HCT116 (cell line): ENCODE data around the gene PCDH9. TPM values are rescaled to one million over a fixed set of nuclear protein-coding genes. Genes with fewer than 3 reads are reported as not detected.

Source experiments
- ATAC-seq: fragments of 200-7000 bp; cut with Tn5 transposase; 2 replicates; pipeline ENCODE4 v1.9.1; 2020; ENCODE audit warnings: mild to moderate bottlenecking, moderate library complexity
- BruUV-seq: library from RNA; stranded (reverse); fragments of 400-500 nt; replicated peaks from 2 replicates; lab custom pipeline; 2021; lab: Mats Ljungman, UMichigan
- CTCF ChIA-PET: fragments of 300-600 bp; sonication (Branson Sonifier 250); formaldehyde crosslinking; loops from one replicate; lab custom pipeline; 2021; ENCODE audit warnings: antibody characterized with exemption; lab: Charles Lee
- POLR2A ChIA-PET: fragments of 300-600, 350-600 bp; sonication (Branson Sonifier 250); formaldehyde crosslinking; loops from one replicate; lab custom pipeline; 2021; ENCODE audit warnings: antibody characterized with exemption; lab: Charles Lee
- RAD21 ChIA-PET, 2 experiments: fragments of 300-600 bp; sonication (Branson Sonifier 250); formaldehyde crosslinking; loops; one replicate each; lab custom pipeline; 2023; ENCODE audit warnings: low total read pairs in 2 of 2; ENCODE audit not compliant: uncharacterized antibody in 2 of 2, unreplicated experiment in 2 of 2, low non-redundant PET in 1 of 2; lab: Charles Lee
- DNase-seq: peaks from one replicate; pipeline ENCODE4 v3.0.0-alpha.2; 2010; ENCODE audit warnings: low read depth, low spot score
- H2AFZ ChIP-seq: fragments of 200-600 bp; shearing (Covaris generic), sonication (generic); 2 replicates; pipeline ENCODE4 v1.6.1; 2017; ENCODE audit warnings: low read depth, mixed run types, mixed read lengths, antibody characterized with exemption, low read length; ENCODE audit not compliant: poor library complexity, severe bottlenecking
- H3K27ac ChIP-seq: 2 replicates; pipeline ENCODE4 v1.5.1; 2012; ENCODE audit warnings: low read depth, low read length
- H3K27me3 ChIP-seq: fragments of 200-600 bp; sonication (generic); 2 replicates; pipeline ENCODE4 v1.6.1; 2016; ENCODE audit warnings: mixed run types, low read length, mixed read lengths; ENCODE audit not compliant: insufficient read depth
- H3K36me3 ChIP-seq, 2 experiments: fragments of 200-500 bp in 1 of 2; fragments of 200-600 bp in 1 of 2; sonication (Bioruptor generic) in 1 of 2; sonication (generic) in 1 of 2; 2 replicates each; pipeline versions ENCODE4 v1.5.1 to v1.6.1; 2014 to 2016; ENCODE audit warnings: low read length in 2 of 2, inconsistent platforms in 1 of 2, mixed read lengths in 1 of 2, mixed run types in 1 of 2; ENCODE audit not compliant: insufficient read depth in 2 of 2, control insufficient read depth in 1 of 2
- H3K4me1 ChIP-seq, 2 experiments: fragments of 200-600 bp in 1 of 2; sonication (generic) in 1 of 2; 2 replicates each; pipeline versions ENCODE4 v1.5.1 to v1.6.1; 2012 to 2017; ENCODE audit warnings: low read length in 2 of 2, inconsistent platforms in 1 of 2, mild to moderate bottlenecking in 1 of 2, mixed read lengths in 1 of 2, mixed run types in 1 of 2, moderate library complexity in 1 of 2; ENCODE audit not compliant: insufficient read depth in 2 of 2, control insufficient read depth in 1 of 2
- H3K4me2 ChIP-seq: fragments of 200-600 bp; sonication (generic); 2 replicates; pipeline ENCODE4 v1.6.1; 2017; ENCODE audit warnings: mixed run types, low read length, mixed read lengths
- H3K4me3 ChIP-seq, 2 experiments: fragments of 200-600 bp in 1 of 2; sonication (generic) in 1 of 2; replicated peaks in 1 of 2; 2 replicates each; pipeline ENCODE4 v1.5.1; 2011 to 2016; ENCODE audit warnings: low read length in 2 of 2, control low read depth in 1 of 2, low read depth in 1 of 2, mild to moderate bottlenecking in 1 of 2, mixed read lengths in 1 of 2, mixed run types in 1 of 2
- H3K79me2 ChIP-seq: fragments of 200-600 bp; sonication (generic); 2 replicates; pipeline ENCODE4 v1.6.1; 2017; ENCODE audit warnings: mild to moderate bottlenecking, mixed run types, low read length, moderate library complexity, mixed read lengths; ENCODE audit not compliant: insufficient read depth
- H3K9ac ChIP-seq: fragments of 200-600 bp; sonication (generic); 2 replicates; pipeline ENCODE4 v1.6.1; 2016; ENCODE audit warnings: low read length, mixed read lengths
- H3K9me2 ChIP-seq: fragments of 200-600 bp; sonication (generic), shearing (Covaris generic); 2 replicates; pipeline ENCODE4 v1.6.1; 2017; ENCODE audit warnings: mixed run types, mild to moderate bottlenecking, moderate library complexity; ENCODE audit not compliant: insufficient read depth
- H3K9me3 ChIP-seq, 2 experiments: fragments of 200-500 bp in 1 of 2; fragments of 200-600 bp in 1 of 2; sonication (Bioruptor generic) in 1 of 2; sonication (generic) in 1 of 2; 2 replicates each; pipeline ENCODE4 v1.6.1; 2014 to 2017; ENCODE audit warnings: low read length in 2 of 2, mixed read lengths in 2 of 2, inconsistent platforms in 1 of 2, low read depth in 1 of 2, mild to moderate bottlenecking in 1 of 2, mixed run types in 1 of 2, moderate library complexity in 1 of 2; ENCODE audit not compliant: control insufficient read depth in 1 of 2, insufficient read depth in 1 of 2
- H4K20me1 ChIP-seq: fragments of 200-600 bp; sonication (generic), shearing (Covaris generic); 2 replicates; pipeline ENCODE4 v1.6.1; 2017; ENCODE audit warnings: mixed run types, mild to moderate bottlenecking, moderate library complexity; ENCODE audit not compliant: insufficient read depth
- FOSL1 ChIP-seq: IDR thresholded peaks from 2 replicates; pipeline ENCODE4 v1.6.1; 2012; ENCODE audit warnings: low read depth
- JUND ChIP-seq: IDR thresholded peaks from 2 replicates; pipeline ENCODE4 v1.6.1; 2012
- SIN3A ChIP-seq: IDR thresholded peaks from 2 replicates; pipeline ENCODE4 v1.6.1; 2012; ENCODE audit warnings: low read depth
- intact Hi-C: fragments of 100-400 bp; cut with micrococcal nuclease; formaldehyde crosslinking; loops from 2 replicates; pipeline ENCODE4 v1.10.0; 2022
- total RNA-seq: library from RNA; stranded (reverse); gene quantifications from one replicate; pipeline ENCODE4 v1.2.1, GENCODE V29; 2021; ENCODE audit not compliant: unreplicated experiment
- TF ChIP-seq, protein P1 (sequence below), 3 experiments: fragments of 200-600 bp in 1 of 3; sonication (generic) in 1 of 3; IDR thresholded peaks in 2 of 3; conservative IDR thresholded peaks in 1 of 3; 2 replicates each; pipeline ENCODE4 v1.5.1; 2012 to 2017; ENCODE audit warnings: low read depth in 2 of 3, low read length in 2 of 3, antibody characterized with exemption in 1 of 3, borderline replicate concordance in 1 of 3, control low read depth in 1 of 3, mild to moderate bottlenecking in 1 of 3, mixed read lengths in 1 of 3, mixed run types in 1 of 3, moderate library complexity in 1 of 3; ENCODE audit not compliant: insufficient read depth in 1 of 3
- TF ChIP-seq, protein P2 (sequence below): IDR thresholded peaks from 2 replicates; pipeline ENCODE4 v1.6.1; 2012
- TF ChIP-seq, protein P3 (sequence below): IDR thresholded peaks from 2 replicates; pipeline ENCODE4 v1.6.1; 2012; ENCODE audit warnings: low read depth
- TF ChIP-seq, protein P4 (sequence below): IDR thresholded peaks from 2 replicates; pipeline ENCODE4 v1.6.1; 2011; ENCODE audit warnings: mild to moderate bottlenecking, low read length, moderate library complexity; ENCODE audit not compliant: insufficient replicate concordance; ENCODE audit errors: extremely low read depth

Gene PCDH9
- total RNA-seq, 1 experiment from 2014 or later: 0.02 TPM

DNA sequence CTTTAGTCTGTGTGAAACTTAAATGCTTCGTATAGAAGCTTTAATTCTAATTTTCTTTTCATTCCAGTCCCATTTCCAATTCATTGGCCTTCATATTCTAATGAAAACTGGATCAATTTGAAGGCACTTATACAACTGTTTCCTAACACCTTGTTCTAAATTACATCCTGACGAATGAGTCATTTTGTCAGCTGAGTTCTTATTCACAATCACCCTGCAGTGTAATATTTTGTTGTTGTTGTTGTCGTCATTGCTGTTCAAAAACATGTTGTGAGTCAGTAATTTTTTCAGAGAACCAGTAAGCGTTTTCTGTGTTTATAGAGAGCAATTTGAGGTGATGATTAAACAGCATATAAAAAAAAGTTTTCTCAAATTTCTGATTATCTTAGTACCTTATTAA lies 290.0 kb downstream of the PCDH9 start:
- TF ChIP-seq, protein P1, sequence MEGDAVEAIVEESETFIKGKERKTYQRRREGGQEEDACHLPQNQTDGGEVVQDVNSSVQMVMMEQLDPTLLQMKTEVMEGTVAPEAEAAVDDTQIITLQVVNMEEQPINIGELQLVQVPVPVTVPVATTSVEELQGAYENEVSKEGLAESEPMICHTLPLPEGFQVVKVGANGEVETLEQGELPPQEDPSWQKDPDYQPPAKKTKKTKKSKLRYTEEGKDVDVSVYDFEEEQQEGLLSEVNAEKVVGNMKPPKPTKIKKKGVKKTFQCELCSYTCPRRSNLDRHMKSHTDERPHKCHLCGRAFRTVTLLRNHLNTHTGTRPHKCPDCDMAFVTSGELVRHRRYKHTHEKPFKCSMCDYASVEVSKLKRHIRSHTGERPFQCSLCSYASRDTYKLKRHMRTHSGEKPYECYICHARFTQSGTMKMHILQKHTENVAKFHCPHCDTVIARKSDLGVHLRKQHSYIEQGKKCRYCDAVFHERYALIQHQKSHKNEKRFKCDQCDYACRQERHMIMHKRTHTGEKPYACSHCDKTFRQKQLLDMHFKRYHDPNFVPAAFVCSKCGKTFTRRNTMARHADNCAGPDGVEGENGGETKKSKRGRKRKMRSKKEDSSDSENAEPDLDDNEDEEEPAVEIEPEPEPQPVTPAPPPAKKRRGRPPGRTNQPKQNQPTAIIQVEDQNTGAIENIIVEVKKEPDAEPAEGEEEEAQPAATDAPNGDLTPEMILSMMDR (IDR thresholded peaks at IDR 0.05 in 2 of 3, conservative IDR thresholded peaks at IDR 0.05 in 1 of 3; ENCODE audit: borderline replicate concordance in 1 of 3, insufficient read depth in 1 of 3, low read depth in 2 of 3, low read length in 2 of 3): no peak
- TF ChIP-seq, protein P2, sequence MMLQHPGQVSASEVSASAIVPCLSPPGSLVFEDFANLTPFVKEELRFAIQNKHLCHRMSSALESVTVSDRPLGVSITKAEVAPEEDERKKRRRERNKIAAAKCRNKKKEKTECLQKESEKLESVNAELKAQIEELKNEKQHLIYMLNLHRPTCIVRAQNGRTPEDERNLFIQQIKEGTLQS: no peak
- TF ChIP-seq JUND (no peak), SIN3A (no peak), FOSL1 (no peak)
- TF ChIP-seq, protein P3, sequence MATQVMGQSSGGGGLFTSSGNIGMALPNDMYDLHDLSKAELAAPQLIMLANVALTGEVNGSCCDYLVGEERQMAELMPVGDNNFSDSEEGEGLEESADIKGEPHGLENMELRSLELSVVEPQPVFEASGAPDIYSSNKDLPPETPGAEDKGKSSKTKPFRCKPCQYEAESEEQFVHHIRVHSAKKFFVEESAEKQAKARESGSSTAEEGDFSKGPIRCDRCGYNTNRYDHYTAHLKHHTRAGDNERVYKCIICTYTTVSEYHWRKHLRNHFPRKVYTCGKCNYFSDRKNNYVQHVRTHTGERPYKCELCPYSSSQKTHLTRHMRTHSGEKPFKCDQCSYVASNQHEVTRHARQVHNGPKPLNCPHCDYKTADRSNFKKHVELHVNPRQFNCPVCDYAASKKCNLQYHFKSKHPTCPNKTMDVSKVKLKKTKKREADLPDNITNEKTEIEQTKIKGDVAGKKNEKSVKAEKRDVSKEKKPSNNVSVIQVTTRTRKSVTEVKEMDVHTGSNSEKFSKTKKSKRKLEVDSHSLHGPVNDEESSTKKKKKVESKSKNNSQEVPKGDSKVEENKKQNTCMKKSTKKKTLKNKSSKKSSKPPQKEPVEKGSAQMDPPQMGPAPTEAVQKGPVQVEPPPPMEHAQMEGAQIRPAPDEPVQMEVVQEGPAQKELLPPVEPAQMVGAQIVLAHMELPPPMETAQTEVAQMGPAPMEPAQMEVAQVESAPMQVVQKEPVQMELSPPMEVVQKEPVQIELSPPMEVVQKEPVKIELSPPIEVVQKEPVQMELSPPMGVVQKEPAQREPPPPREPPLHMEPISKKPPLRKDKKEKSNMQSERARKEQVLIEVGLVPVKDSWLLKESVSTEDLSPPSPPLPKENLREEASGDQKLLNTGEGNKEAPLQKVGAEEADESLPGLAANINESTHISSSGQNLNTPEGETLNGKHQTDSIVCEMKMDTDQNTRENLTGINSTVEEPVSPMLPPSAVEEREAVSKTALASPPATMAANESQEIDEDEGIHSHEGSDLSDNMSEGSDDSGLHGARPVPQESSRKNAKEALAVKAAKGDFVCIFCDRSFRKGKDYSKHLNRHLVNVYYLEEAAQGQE: no peak
- TF ChIP-seq, protein P4, sequence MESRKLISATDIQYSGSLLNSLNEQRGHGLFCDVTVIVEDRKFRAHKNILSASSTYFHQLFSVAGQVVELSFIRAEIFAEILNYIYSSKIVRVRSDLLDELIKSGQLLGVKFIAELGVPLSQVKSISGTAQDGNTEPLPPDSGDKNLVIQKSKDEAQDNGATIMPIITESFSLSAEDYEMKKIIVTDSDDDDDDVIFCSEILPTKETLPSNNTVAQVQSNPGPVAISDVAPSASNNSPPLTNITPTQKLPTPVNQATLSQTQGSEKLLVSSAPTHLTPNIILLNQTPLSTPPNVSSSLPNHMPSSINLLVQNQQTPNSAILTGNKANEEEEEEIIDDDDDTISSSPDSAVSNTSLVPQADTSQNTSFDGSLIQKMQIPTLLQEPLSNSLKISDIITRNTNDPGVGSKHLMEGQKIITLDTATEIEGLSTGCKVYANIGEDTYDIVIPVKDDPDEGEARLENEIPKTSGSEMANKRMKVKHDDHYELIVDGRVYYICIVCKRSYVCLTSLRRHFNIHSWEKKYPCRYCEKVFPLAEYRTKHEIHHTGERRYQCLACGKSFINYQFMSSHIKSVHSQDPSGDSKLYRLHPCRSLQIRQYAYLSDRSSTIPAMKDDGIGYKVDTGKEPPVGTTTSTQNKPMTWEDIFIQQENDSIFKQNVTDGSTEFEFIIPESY: no peak
- no TSS peak for BruUV-seq
- H3K4me3 ChIP-seq: no peak overlapping the region
- intact Hi-C loops: no loop called here
- H3K4me2 ChIP-seq: no peak overlapping the region
- DNase-seq (no peak), ATAC-seq (no peak)
- H4K20me1 ChIP-seq: no peaks in the 10 kb centered on the region
- no peak overlapping the region for H3K27ac ChIP-seq
- POLR2A ChIA-PET: no interaction called here
- no peaks in the 10 kb centered on the region for H3K79me2 ChIP-seq
- CTCF ChIA-PET: no interaction called here
- H2AFZ ChIP-seq: no peak overlapping the region
- no peaks in the 10 kb centered on the region for H3K9me3 ChIP-seq
- H3K4me1 ChIP-seq: peaks cover 0 to 10% of the 10 kb centered on the region in 2 experiments; a peak in 2 of 4 replicates
- H3K9me2 ChIP-seq: no peaks in the 10 kb centered on the region; the same call in 1 of the 2 replicates
- H3K36me3 ChIP-seq: no peaks in the 10 kb centered on the region
- RAD21 ChIA-PET: no interaction called here
- H3K27me3 ChIP-seq: no peaks in the 10 kb centered on the region
- no peak overlapping the region for H3K9ac ChIP-seq
